CD4-positive, alpha-beta T cell treated with Interleukin-6 for 4 hours (primary cell): Measurements from ENCODE around the gene VEGFD.

Experiments
- DNase-seq: peaks from one replicate; pipeline ENCODE4 v3.0.0-alpha.2; 2020; ENCODE audit warnings: mixed read lengths

The VEGFD gene

GRCh38 chrX:15384304-15384703 lies at the start of gene VEGFD:
Gene VEGFD (minus strand): TSS chrX:15384413. CDS start chrX:15383946, 467 bp downstream.
- DNase-seq: no peak

- DNase-seq: no peak
Observed at GRCh38 chrX:15430584-15430983, 46.4 kb upstream of the VEGFD start.

- DNase-seq: no peak
Observed at GRCh38 chrX:15430076-15430475, 45.9 kb upstream of the VEGFD start.

DNA sequence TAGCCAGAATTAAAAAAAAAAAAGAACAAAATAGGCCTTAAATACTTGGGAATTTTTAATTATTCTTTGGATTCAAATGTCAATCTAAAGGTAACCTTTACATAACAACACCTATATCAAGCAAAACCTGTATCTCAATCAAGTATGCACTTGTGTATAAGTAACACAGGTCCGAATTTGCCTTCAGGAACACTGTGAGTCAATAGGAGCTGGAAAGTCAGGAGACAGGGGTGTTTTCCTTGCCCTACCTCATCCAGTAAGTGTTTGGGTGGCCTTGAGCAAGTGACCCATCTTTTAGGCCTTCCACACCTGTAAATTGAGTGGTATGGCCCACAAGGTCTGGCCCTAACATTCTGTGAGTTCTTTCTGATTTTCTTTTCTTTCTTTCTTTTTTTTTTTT lies 40.8 kb upstream of the VEGFD start:
- no peak for DNase-seq

DNA sequence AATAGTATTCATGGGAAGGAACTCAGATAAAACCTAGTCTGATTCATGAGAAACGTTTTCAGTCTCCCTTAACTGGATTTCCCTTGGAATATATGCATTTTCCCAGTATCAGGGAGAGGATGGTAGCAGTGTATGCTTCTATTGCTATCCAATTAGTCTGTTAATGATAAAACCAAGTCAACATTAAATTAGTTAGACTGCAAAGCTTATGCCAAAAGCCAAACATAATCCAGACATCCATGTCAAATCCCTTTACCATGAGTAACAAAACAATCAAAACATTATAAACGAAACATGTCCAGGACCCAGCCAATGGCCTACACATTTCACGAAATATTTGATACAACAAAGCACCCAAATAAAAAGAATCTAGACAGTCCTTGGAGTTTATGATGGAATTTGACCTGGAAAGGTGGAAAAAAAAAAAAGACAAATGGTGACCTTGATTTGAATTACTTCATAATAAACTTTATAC lies 34.5 kb upstream of the VEGFD start:
- DNase-seq: no peak

- no peak for DNase-seq
Observed at GRCh38 chrX:15418041-15418706, 34.0 kb upstream of the VEGFD start.

DNA sequence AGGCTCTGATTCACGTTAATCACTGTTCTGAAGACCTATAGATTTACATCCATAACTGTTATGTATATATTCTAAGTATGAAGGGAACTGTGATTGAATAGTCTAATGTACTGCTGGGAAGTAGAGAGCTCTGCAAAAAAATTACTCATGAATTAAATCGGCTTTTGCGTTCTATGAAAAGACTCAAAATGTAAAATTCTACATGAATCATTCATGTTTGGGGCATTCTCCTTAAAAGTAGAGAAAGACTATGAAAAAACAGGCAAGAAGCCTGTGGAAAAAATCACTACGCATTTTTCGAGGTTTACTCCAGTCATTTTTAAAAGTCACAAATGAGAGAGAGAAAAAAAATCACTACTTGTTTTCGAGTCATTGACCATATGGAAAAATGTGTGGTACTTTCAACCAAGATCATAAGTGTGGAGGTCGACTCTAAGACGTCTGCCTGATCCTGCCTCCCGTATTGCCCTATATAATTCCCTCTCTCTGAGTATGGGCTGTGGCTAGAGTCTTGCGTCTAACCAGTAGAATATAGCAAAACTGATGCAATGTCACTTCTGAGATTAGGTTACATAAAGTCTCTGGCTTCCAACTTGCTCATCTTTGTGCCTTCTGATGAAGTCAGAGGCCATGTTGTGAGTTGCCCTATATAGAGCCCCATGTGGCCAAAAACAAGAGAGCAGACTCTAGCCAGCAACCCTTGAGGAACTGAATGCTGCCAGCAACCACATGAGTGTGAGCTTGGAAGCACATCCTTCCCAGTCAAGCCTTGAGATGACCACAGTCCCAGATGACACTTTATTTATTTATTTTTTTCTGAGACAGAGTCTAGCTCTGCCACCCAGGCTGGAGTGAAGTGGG lies 32.1 kb upstream of the VEGFD start:
- no peak for DNase-seq

DNA sequence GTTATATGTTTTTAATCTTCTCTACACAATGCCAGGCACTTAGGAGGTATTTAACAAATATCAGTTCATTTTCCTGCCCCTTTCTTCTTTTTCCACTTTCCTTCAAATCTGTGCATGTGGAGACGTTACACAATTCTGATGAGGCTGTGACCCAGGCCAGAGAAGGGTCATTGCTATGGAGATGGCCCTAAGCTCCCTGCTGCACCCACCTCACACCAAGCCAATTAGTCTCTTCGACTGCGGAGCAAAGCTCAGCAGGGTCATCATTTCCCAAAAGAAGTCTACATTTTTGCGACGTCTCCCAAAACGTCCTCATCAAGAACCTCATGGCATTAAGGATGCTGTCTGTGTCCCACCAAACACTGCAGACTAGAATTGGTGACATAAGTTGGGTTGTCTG lies 28.9 kb upstream of the VEGFD start:
- DNase-seq: no peak

DNA sequence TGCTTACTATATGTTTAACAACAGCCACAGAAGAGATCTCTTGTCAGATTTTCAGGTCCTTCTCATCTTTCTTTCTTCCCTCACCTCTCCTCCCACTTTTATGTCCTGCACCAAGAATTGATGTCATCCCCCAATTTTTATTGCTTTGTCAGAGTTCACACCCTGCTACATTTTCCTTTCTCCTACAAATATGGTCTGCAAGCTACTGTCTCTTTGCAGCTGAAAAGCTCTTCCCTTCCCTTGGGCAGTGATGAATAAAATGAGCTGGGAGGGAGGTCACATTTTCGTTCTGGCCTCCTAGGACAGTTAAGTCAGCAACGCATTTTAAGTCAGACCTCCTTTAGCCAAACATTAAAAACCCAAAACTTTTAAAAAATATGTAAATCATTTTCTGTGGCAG lies 26.7 kb upstream of the VEGFD start:
- no peak for DNase-seq

DNA sequence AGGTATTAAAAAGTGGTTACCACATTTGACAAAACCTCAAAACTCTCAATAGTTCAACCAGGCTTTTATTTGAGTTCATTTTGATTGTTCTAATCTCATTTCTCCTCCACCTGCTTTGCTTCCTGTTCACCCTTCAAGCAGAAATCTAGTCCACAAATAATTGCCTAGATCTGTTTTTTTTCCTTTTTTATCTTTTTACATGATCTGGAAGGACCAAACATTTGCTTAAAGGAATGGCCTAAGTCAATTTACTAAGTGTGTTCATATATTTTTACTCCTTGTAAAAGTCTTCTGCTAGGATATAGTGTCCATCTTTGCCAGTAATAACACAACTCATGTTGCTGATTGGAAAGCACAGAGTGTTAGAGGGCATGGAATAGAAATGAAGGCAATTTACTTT lies 26.2 kb upstream of the VEGFD start:
- DNase-seq: no peak

- no peak for DNase-seq
Observed at GRCh38 chrX:15405846-15406245, 21.6 kb upstream of the VEGFD start.

- DNase-seq: no peak
Observed at GRCh38 chrX:15404401-15405096, 20.3 kb upstream of the VEGFD start.

GRCh38 chrX:15401378-15401777 lies 17.2 kb upstream of the VEGFD start:
- DNase-seq: no peak

- DNase-seq: no peak
Observed at GRCh38 chrX:15399962-15400391, 15.8 kb upstream of the VEGFD start.

DNA sequence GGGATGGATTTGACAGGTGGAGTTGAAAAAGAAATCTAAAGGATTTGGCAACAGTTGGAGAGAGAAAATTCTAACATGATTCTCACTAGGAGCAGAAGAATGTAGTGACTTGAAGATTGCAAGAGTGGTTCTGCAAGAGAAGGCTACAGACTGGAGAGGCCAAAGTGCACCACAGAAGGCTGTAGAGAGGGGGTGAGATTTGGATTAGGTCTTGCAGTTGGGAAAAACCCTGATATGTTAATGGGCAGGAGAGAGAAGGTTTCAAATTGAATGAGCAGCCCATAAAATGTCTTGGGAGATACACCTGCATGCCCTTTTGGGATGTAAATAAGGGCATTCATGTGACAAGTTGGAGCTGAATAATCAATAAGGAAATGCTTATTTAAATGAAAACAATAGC lies 14.7 kb upstream of the VEGFD start:
- DNase-seq: no peak

DNA sequence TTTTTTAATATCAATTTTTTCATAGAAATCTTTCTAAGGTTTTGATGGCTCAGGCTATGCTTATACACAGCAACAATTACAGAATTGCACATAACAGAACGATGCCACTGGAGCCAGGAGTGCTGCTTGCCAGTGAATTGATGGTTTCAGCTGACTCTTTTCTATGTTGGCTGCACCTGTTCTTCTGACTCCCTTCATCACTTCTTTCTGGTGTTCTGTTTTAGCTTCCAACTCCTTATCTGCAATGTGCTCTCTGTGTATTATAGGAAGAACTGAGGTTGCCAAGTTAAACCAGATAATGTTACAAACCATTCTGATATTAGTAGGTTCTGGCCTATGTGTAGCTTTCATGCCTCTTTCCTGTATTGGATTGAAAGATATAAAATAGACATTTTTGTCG lies 11.6 kb upstream of the VEGFD start:
- no peak for DNase-seq

DNA sequence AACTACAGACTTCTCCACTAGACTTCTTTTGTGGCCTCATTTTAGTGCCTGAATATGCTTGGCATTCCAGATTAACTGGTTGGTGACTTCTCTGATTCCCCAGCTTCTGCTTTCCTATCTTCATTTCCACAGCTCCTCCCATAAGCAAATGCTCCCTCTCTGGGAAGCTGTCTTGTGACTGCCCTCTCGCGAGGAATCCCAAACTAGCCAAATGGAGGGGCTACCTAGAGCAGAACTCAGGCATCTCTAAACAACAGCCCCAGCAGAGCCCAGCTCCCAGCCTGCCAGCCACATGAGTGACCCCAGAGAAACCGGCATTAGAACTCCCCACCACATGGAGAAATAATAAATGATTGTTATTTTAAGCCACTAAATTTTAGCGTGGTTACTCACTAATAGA lies 7.6 kb upstream of the VEGFD start:
- no peak for DNase-seq

DNA sequence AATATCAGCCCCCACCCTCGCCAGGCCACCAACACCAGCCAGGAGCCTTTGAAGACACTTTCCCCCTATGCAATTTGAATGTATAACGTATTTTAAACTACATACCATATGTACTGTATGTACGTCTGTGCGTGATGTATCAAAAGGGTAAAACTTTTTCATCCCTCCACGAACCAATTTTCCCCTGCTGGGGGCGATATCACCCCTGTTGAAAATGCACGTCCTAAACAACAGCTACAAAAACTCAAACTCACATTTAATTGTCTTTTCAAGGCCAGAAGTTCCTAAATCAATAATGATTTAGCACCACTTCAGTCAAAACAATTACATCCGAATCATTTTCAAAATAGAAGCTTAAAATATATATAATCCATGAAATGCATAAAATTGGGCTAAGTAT lies 1.4 kb downstream of the VEGFD start:
- DNase-seq: no peak

GRCh38 chrX:15376956-15377355 lies 7.3 kb downstream of the VEGFD start:
- DNase-seq: no peak

- no peak for DNase-seq
Observed at GRCh38 chrX:15373976-15374375, 10.2 kb downstream of the VEGFD start.

DNA sequence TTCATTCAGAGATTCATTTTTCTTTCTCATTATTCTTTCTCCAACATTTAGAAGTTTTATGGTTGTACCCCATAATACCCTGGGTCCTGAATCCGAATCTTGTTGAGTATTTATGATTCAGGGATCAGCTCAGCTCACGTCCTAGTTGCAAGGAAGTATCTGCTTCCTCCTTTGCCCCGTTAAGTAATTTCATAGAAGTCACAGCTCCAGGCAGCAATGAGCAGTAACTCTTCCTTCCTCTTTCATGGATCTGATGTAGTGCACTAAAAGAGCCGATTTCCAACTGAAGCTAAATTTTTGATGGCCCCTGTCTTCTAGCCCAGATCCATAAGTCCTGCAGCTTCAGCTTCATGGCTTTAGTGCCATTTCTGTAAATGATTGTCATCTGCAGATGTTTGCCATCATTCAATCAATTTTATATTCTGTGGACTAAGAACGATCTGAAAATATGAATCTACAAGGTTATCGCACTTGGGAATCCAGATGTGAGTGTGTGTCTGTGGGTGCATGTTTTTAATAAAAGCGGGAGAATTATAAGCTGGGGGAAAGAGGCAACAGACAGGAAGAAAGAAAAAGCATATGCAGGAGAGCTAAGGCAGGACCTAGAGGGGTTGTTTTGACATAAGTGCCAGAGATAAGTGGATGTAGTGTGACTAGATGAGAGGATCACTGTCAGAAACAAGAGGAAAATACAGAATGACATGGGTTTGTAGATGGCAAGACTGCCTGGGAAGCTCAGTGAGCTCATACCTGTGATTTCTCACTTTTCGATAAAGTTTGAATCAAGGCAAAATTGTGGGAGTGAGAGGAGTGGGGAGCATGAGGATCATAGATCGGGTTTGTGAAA lies 17.5 kb downstream of the VEGFD start:
- DNase-seq: no peak

GRCh38 chrX:15359701-15360100 lies 24.5 kb downstream of the VEGFD start:
- no peak for DNase-seq

DNA sequence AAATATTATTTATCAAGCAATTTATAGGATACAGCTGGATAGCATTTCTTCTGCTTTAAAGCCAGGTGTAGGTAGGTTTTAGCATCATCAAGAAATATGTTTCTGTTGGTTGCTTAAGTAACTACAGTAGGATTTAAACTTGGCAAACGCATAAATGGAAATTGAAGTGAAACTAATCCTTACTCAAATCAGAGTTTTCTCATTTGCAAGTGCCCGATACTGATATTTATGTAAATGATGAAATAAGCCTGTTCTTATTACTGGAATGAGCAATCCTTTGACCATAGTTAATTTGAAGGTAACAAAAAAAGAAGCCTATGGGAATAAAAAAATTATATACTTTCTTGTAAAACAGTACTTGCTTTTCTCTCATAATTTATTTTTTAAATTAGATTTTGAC lies 25.7 kb downstream of the VEGFD start:
- no peak for DNase-seq
